ENCODE data around the gene ISG15. TPM values are rescaled to one million over a fixed set of nuclear protein-coding genes. Genes with fewer than 3 reads are reported as not detected.

ISG15 gene
- total RNA-seq, 1 experiment from 2014 or later, result 140 TPM

DNA sequence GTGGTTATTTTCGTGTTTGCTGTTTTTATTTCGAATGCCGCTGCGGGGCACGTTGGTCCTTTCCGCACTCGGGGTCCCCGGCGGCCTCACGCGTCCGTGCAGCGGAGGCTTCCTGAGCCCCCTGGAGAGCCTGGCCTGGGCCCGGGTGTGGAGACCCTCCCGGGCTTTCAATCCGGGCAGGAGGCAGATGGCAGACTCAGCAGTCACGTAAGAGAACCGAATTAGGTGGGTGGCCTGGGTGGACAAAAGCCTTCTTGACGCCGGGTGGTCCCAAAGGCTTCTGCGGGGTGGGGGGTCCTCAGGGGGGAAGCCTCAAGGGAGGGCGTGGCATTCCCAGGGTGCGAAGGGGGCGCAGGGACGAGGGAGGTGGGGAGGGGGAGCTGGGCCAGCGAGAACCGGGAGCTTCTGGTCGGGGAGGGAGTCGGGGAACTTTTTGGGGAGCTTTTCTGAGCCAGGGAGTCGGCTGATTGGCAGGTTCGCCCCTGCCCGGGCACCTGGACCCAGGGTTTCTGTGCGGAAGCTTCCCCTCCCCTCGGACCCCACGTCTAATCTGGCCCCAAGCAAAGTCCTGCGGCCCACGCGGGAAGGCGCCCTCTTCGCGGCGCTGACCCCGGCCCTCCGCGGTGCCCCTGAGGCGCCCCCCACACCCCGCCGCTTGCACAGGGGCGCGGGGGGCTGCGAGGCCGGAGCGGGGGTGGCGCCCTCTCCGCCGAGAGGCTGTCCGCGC is 12.1 kb upstream of the ISG15 start:
- ChIA-PET RAD21 (ENCODE audit: low non-redundant PET in 1 of 2, low total read pairs in 2 of 2, uncharacterized antibody in 2 of 2, unreplicated experiment in 2 of 2) (no interaction called here), POLR2A (interaction anchor here (0.8 to 2.7 kb wide), 3 partner anchors 13 to 79 kb away, joined by 3 to 12 read pairs (median 3); partner anchors contain the start of genes ISG15 and PLEKHN1), CTCF (interaction anchor here (1.9 to 4.0 kb wide), 2 partner anchors 12 to 18 kb away, joined by 17 to 26 read pairs; partner anchors contain the start of genes AGRN and ISG15)
- H3K36me3 ChIP-seq (ENCODE audit: control insufficient read depth in 1 of 2, insufficient read depth in 2 of 2, low read length in 2 of 2), result no peaks in the 10 kb centered on the region
- H2AFZ ChIP-seq (ENCODE audit: low read depth, low read length, poor library complexity, severe bottlenecking), result no peak overlapping the region
- peaks cover 29 to 77% of the 10 kb centered on the region in 2 experiments for H3K4me1 ChIP-seq (ENCODE audit: control insufficient read depth in 1 of 2, insufficient read depth in 2 of 2, low read length in 2 of 2)
- H3K9me2 ChIP-seq (ENCODE audit: insufficient read depth), result no peaks in the 10 kb centered on the region
- TF ChIP-seq ATF3 (IDR thresholded peaks at IDR 0.05), result no peak
- no peak for TF ChIP-seq SP1 (IDR thresholded peaks at IDR 0.05; ENCODE audit: low read depth)
- TF ChIP-seq EZH2phosphoT487 (IDR thresholded peaks at IDR 0.05; ENCODE audit: borderline replicate concordance), result no peak
- TF ChIP-seq YY1 (IDR thresholded peaks at IDR 0.05; ENCODE audit: extremely low read depth, insufficient replicate concordance, low read depth, low read length), result no peak
- no peak for TF ChIP-seq ZBTB33 (IDR thresholded peaks at IDR 0.05; ENCODE audit: extremely low read depth, insufficient replicate concordance, low read length)
- no peak for TF ChIP-seq EGR1 (IDR thresholded peaks at IDR 0.05; ENCODE audit: low read depth)
- TF ChIP-seq FOSL1 (IDR thresholded peaks at IDR 0.05; ENCODE audit: low read depth), result no peak
- no peak for TF ChIP-seq CEBPB (IDR thresholded peaks at IDR 0.05; ENCODE audit: low read depth)
- TF ChIP-seq POLR2AphosphoS5 (IDR thresholded peaks at IDR 0.05; ENCODE audit: low read depth, low read length), result no peak
- TF ChIP-seq MAX (IDR thresholded peaks at IDR 0.05), result no peak
- TF ChIP-seq, protein P1, sequence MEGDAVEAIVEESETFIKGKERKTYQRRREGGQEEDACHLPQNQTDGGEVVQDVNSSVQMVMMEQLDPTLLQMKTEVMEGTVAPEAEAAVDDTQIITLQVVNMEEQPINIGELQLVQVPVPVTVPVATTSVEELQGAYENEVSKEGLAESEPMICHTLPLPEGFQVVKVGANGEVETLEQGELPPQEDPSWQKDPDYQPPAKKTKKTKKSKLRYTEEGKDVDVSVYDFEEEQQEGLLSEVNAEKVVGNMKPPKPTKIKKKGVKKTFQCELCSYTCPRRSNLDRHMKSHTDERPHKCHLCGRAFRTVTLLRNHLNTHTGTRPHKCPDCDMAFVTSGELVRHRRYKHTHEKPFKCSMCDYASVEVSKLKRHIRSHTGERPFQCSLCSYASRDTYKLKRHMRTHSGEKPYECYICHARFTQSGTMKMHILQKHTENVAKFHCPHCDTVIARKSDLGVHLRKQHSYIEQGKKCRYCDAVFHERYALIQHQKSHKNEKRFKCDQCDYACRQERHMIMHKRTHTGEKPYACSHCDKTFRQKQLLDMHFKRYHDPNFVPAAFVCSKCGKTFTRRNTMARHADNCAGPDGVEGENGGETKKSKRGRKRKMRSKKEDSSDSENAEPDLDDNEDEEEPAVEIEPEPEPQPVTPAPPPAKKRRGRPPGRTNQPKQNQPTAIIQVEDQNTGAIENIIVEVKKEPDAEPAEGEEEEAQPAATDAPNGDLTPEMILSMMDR (IDR thresholded peaks at IDR 0.05 in 2 of 3, conservative IDR thresholded peaks at IDR 0.05 in 1 of 3; ENCODE audit: borderline replicate concordance in 1 of 3, insufficient read depth in 1 of 3, low read depth in 2 of 3, low read length in 2 of 3), result no peak
- TF ChIP-seq POLR2A (IDR thresholded peaks at IDR 0.05; ENCODE audit: borderline replicate concordance, extremely low read depth, insufficient read depth, insufficient read length), result no peak
- TF ChIP-seq SRF (IDR thresholded peaks at IDR 0.05; ENCODE audit: low read depth), result no peak
- no peak for TF ChIP-seq ELF1 (IDR thresholded peaks at IDR 0.05; ENCODE audit: borderline replicate concordance, low read depth)
- TF ChIP-seq RAD21 (IDR thresholded peaks at IDR 0.05; ENCODE audit: low read depth), result no peak
- no peak for TF ChIP-seq ZFX (IDR thresholded peaks at IDR 0.05)
- no peak for TF ChIP-seq TCF7L2 (IDR thresholded peaks at IDR 0.05; ENCODE audit: borderline replicate concordance, extremely low read depth, insufficient read depth, insufficient read length)
- no peak for TF ChIP-seq JUND (IDR thresholded peaks at IDR 0.05)
- peaks cover 8% of the 10 kb centered on the region; the same call in 1 of the 2 replicates for H4K20me1 ChIP-seq (ENCODE audit: insufficient read depth)
- peak overlapping the region; percentile 98 for H3K4me2 ChIP-seq (ENCODE audit: low read length)
- peak overlapping the region; percentile 64 to 83 for H3K4me3 ChIP-seq (replicated peaks in 1 of 2; ENCODE audit: low read depth in 1 of 2, low read length in 2 of 2)
- no peaks in the 10 kb centered on the region for H3K9me3 ChIP-seq (ENCODE audit: control insufficient read depth in 1 of 2, insufficient read depth in 1 of 2, low read depth in 1 of 2, low read length in 2 of 2)
- peak; percentile 3; the same call in 1 of the 2 replicates for ATAC-seq
- no peak for DNase-seq (ENCODE audit: low read depth, low spot score)
- intact Hi-C loops (cut with micrococcal nuclease), result loop anchor here (2.0 to 5.0 kb wide), 2 partner anchors 16 to 66 kb away; no protein-coding TSS in a partner anchor
- H3K27me3 ChIP-seq (ENCODE audit: insufficient read depth, low read length), result no peaks in the 10 kb centered on the region
- peak overlapping the region; percentile 99 for H3K27ac ChIP-seq (ENCODE audit: low read depth, low read length)
- H3K9ac ChIP-seq (ENCODE audit: low read length), result peak overlapping the region; percentile 100
- H3K79me2 ChIP-seq (ENCODE audit: insufficient read depth, low read length), result peaks cover 29% of the 10 kb centered on the region
- TSS peak; percentile 89 for BruUV-seq (replicated peaks)
